Measurements from ENCODE around the gene CCBE1.

CCBE1 gene

GRCh38 chr18:59565957-59566356, 131.3 kb downstream of the CCBE1 start:
- DNase-seq, result no peak

- DNase-seq, result no peak
These were observed 132.7 kb downstream of the CCBE1 start for GRCh38 chr18:59564561-59564960.

GRCh38 chr18:59563176-59563785, 133.9 kb downstream of the CCBE1 start:
- no peak for DNase-seq

- no peak for DNase-seq
These were observed 134.5 kb downstream of the CCBE1 start for GRCh38 chr18:59562751-59563150.

GRCh38 chr18:59561612-59562011, 135.6 kb downstream of the CCBE1 start:
- no peak for DNase-seq

- no peak for DNase-seq
These were observed 136.7 kb downstream of the CCBE1 start for GRCh38 chr18:59560556-59560955.

- no peak for DNase-seq
These were observed 137.7 kb downstream of the CCBE1 start for GRCh38 chr18:59559528-59559927.

- no peak for DNase-seq
These were observed 141.1 kb downstream of the CCBE1 start for GRCh38 chr18:59555995-59556659.

GRCh38 chr18:59554796-59555335, 142.4 kb downstream of the CCBE1 start:
- no peak for DNase-seq

- no peak for DNase-seq
These were observed 143.9 kb downstream of the CCBE1 start for GRCh38 chr18:59553273-59553870.

GRCh38 chr18:59551902-59552635, 145.2 kb downstream of the CCBE1 start:
- no peak for DNase-seq

- no peak for DNase-seq
These were observed 147.1 kb downstream of the CCBE1 start for GRCh38 chr18:59550174-59550516.

GRCh38 chr18:59549503-59550173, 147.6 kb downstream of the CCBE1 start:
- DNase-seq, result no peak

- no peak for DNase-seq
These were observed 149.5 kb downstream of the CCBE1 start for GRCh38 chr18:59547581-59548182.

GRCh38 chr18:59546188-59546587, 151.0 kb downstream of the CCBE1 start:
- DNase-seq, result no peak

GRCh38 chr18:59540780-59541179, 156.4 kb downstream of the CCBE1 start:
- no peak for DNase-seq

- no peak for DNase-seq
These were observed 156.9 kb downstream of the CCBE1 start for GRCh38 chr18:59540346-59540745.

- DNase-seq, result no peak
These were observed 158.1 kb downstream of the CCBE1 start for GRCh38 chr18:59539108-59539507.

- no peak for DNase-seq
These were observed 159.6 kb downstream of the CCBE1 start for GRCh38 chr18:59537579-59537978.

- DNase-seq, result no peak
These were observed 161.1 kb downstream of the CCBE1 start for GRCh38 chr18:59536166-59536565.

GRCh38 chr18:59535055-59535454, 162.2 kb downstream of the CCBE1 start:
- DNase-seq, result no peak

- DNase-seq, result no peak
These were observed 168.4 kb downstream of the CCBE1 start for GRCh38 chr18:59528866-59529265.

All from activated CD4-positive, alpha-beta T cell treated with anti-CD3 and anti-CD28 coated beads for 4 hours (primary cell).